ENCODE measurements around the gene FICD. TPM values are rescaled to one million over a fixed set of nuclear protein-coding genes. Genes with fewer than 3 reads are reported as not detected.

The FICD gene
- total and polyA plus RNA-seq, 9 of the 15 experiments (the other 6 are each of a cell fraction or from before 2014, with no cell fraction given): 0.88 to 4.5 (median 1.9) TPM

GRCh38 chr12:108563136-108563803, 48.2 kb downstream of the FICD start:
- WGBS (ENCODE audit: insufficient coverage, low coverage, missing lambda C conversion rate): 0% methylated on average over 14 of the region's 14 CpGs
- no peaks in the 10 kb centered on the region for H3K9me1 ChIP-seq (ENCODE audit: control insufficient read depth, insufficient read depth, low read length)
- H4K20me1 ChIP-seq (replicated peaks; ENCODE audit: control insufficient read depth, insufficient read depth, low read length): peaks cover 6% of the 10 kb centered on the region; the same call in 1 of the 2 replicates
- DNase-seq (ENCODE audit: extremely low read depth in 1 of 4, low spot score in 3 of 4) (peak; percentile 75 to 93 (median 84)), FAIRE-seq (peak; percentile 94), ATAC-seq (peak; percentile 76)
- peak overlapping the region; percentile 98 for H3K4me2 ChIP-seq (ENCODE audit: insufficient read depth, low read length)
- peak overlapping the region; percentile 92 for H2AFZ ChIP-seq (ENCODE audit: low read depth, low read length)
- peaks cover 56% of the 10 kb centered on the region for H3K79me2 ChIP-seq (ENCODE audit: control insufficient read depth, insufficient read depth, low read length)
- CTCF ChIA-PET (ENCODE audit: low intra/inter-chr PET ratio): interaction anchor here (0.6 to 3.1 kb wide), 5 partner anchors 55 to 530 kb away, joined by 3 to 30 read pairs (median 5); partner anchors contain the start of genes ALKBH2 and SELPLG
- no peaks in the 10 kb centered on the region for H3K9me3 ChIP-seq (replicated peaks; ENCODE audit: control insufficient read depth, insufficient read depth, low read depth, low read length)
- in situ Hi-C loops (cut with MboI): loop anchor here (5.0 kb wide), 2 partner anchors 239 to 529 kb away; partner anchors contain the start of gene ALKBH2
- peak overlapping the region; percentile 85 for H3K27ac ChIP-seq (ENCODE audit: extremely low read depth, low read depth, low read length)
- BruUV-seq (replicated peaks): TSS peak; percentile 47
- POLR2A ChIA-PET: interaction anchor here (0.7 to 1.2 kb wide), 2 partner anchors 14 to 28 kb away, joined by 4 read pairs; no protein-coding TSS in a partner anchor
- H3K9ac ChIP-seq (ENCODE audit: insufficient read depth in 1 of 2, low read depth in 2 of 2, low read length in 2 of 2): peak overlapping the region; percentile 90 to 96
- H3K4me3 ChIP-seq: peak overlapping the region; percentile 93
- no peaks in the 10 kb centered on the region for H3K27me3 ChIP-seq (ENCODE audit: control insufficient read depth in 2 of 2, insufficient read depth in 2 of 2, low read length in 2 of 2)
- H3K4me1 ChIP-seq (replicated peaks in 1 of 2; ENCODE audit: control insufficient read depth in 2 of 2, insufficient read depth in 2 of 2, low read length in 2 of 2): peaks cover 8 to 24% of the 10 kb centered on the region in 2 experiments
- peaks cover 53% of the 10 kb centered on the region for H3K36me3 ChIP-seq (ENCODE audit: control insufficient read depth, insufficient read depth, low read length)
- intact Hi-C loops (cut with micrococcal nuclease): loop anchor here (1.0 to 5.0 kb wide), 7 partner anchors 55 to 530 kb away; partner anchors contain the start of genes ALKBH2, CORO1C and SSH1
- TF ChIP-seq EP400 (IDR thresholded peaks at IDR 0.05) (peak; percentile 65), DEAF1 (CRISPR knock-in tag; IDR thresholded peaks at IDR 0.05) (peak; percentile 84), JUND (IDR thresholded peaks at IDR 0.05; ENCODE audit: borderline replicate concordance, low read depth, low read length) (peak; percentile 77), JUND (tag; IDR thresholded peaks at IDR 0.05; ENCODE audit: borderline replicate concordance, low read depth, low read length) (peak; percentile 32; the same call in 1 of the 3 replicates), ZNF232 (CRISPR knock-in tag; IDR thresholded peaks at IDR 0.05) (no peak), DLX4 (CRISPR knock-in tag; IDR thresholded peaks at IDR 0.05) (no peak), CBX5 (IDR thresholded peaks at IDR 0.05; ENCODE audit: borderline replicate concordance, low read depth) (no peak), ZNF384 (IDR thresholded peaks at IDR 0.05; ENCODE audit: low read depth, low read length) (peak; percentile 15; the same call in 1 of the 2 replicates), MYC (IDR thresholded peaks at IDR 0.05; ENCODE audit: low read depth, low read length) (peak; percentile 78), MYC (CRISPR knock-in tag; IDR thresholded peaks at IDR 0.05; ENCODE audit: borderline replicate concordance, low read depth) (no peak), VEZF1 (CRISPR knock-in tag; IDR thresholded peaks at IDR 0.05) (peak; percentile 77), MAZ (CRISPR knock-in tag; conservative IDR thresholded peaks at IDR 0.05 in 1 of 2, IDR thresholded peaks at IDR 0.05 in 1 of 2) (peak in 1 of 2 experiments; percentile 86; a peak in 3 of 4 replicates), RAD21 (CRISPR knock-in tag; conservative IDR thresholded peaks at IDR 0.05 in 1 of 2, IDR thresholded peaks at IDR 0.05 in 1 of 2) (peak; percentile 87 to 92), HDAC3 (IDR thresholded peaks at IDR 0.05; ENCODE audit: borderline replicate concordance, partially characterized antibody) (peak; percentile 16), ZNF740 (CRISPR knock-in tag; IDR thresholded peaks at IDR 0.05) (no peak), ZNF740 (tag; IDR thresholded peaks at IDR 0.05) (peak in 1 of 2 experiments; percentile 49; a peak in 1 of 4 replicates)

Measured in K562 (cell line).